ENCODE results near the gene NXPH1.

The NXPH1 gene

GRCh38 chr7:8618441-8619070, 185.1 kb downstream of the NXPH1 start:
- H4K20me1 ChIP-seq (ENCODE audit: insufficient read depth, low read length) = no peaks in the 10 kb centered on the region
- H3K79me2 ChIP-seq (ENCODE audit: insufficient read depth, low read length) = no peaks in the 10 kb centered on the region
- no peaks in the 10 kb centered on the region for H3K36me3 ChIP-seq (ENCODE audit: insufficient read depth, low read length)
- TF ChIP-seq CTCF (IDR thresholded peaks at IDR 0.05; ENCODE audit: low read length) = no peak
- no peak for TF ChIP-seq EZH2 (IDR thresholded peaks at IDR 0.05; ENCODE audit: borderline replicate concordance, low read length)
- no peaks in the 10 kb centered on the region for H3F3A ChIP-seq (ENCODE audit: insufficient read depth, low read length)
- no peak overlapping the region for H3K9ac ChIP-seq (ENCODE audit: low read length)
- H3K4me1 ChIP-seq (ENCODE audit: insufficient read depth, low read length, severe bottlenecking) = no peaks in the 10 kb centered on the region
- H3K27ac ChIP-seq (ENCODE audit: low read depth, low read length, poor library complexity, severe bottlenecking) = no peak overlapping the region
- H3K4me3 ChIP-seq (ENCODE audit: low read depth, low read length, poor library complexity, severe bottlenecking) = no peak overlapping the region
- H3K4me2 ChIP-seq (ENCODE audit: low read length) = no peak overlapping the region
- H3K27me3 ChIP-seq (ENCODE audit: insufficient read depth, low read length) = no peaks in the 10 kb centered on the region
- H2AFZ ChIP-seq (ENCODE audit: low read length) = no peak overlapping the region
- H3K9me3 ChIP-seq (ENCODE audit: low read length) = no peaks in the 10 kb centered on the region
- no peaks in the 10 kb centered on the region for H3K9me2 ChIP-seq (ENCODE audit: low read depth, low read length)

GRCh38 chr7:8620169-8620568, 186.8 kb downstream of the NXPH1 start:
- Histone ChIP-seq H3K4me3 (ENCODE audit: low read depth, low read length, poor library complexity, severe bottlenecking) (no peak overlapping the region), H3F3A (ENCODE audit: insufficient read depth, low read length) (no peaks in the 10 kb centered on the region), H4K20me1 (ENCODE audit: insufficient read depth, low read length) (no peaks in the 10 kb centered on the region), H3K4me2 (ENCODE audit: low read length) (no peak overlapping the region), H3K79me2 (ENCODE audit: insufficient read depth, low read length) (no peaks in the 10 kb centered on the region), H3K9me2 (ENCODE audit: low read depth, low read length) (no peaks in the 10 kb centered on the region), H3K9ac (ENCODE audit: low read length) (no peak overlapping the region), H3K9me3 (ENCODE audit: low read length) (no peaks in the 10 kb centered on the region), H3K4me1 (ENCODE audit: insufficient read depth, low read length, severe bottlenecking) (no peaks in the 10 kb centered on the region), H3K27ac (ENCODE audit: low read depth, low read length, poor library complexity, severe bottlenecking) (no peak overlapping the region), H3K36me3 (ENCODE audit: insufficient read depth, low read length) (no peaks in the 10 kb centered on the region), H3K27me3 (ENCODE audit: insufficient read depth, low read length) (no peaks in the 10 kb centered on the region), H2AFZ (ENCODE audit: low read length) (no peak overlapping the region)
- TF ChIP-seq CTCF (IDR thresholded peaks at IDR 0.05; ENCODE audit: low read length) = no peak
- TF ChIP-seq EZH2 (IDR thresholded peaks at IDR 0.05; ENCODE audit: borderline replicate concordance, low read length) = no peak

- no peaks in the 10 kb centered on the region for H3K36me3 ChIP-seq (ENCODE audit: insufficient read depth, low read length)
- H3K4me2 ChIP-seq (ENCODE audit: low read length) = no peak overlapping the region
- no peak overlapping the region for H2AFZ ChIP-seq (ENCODE audit: low read length)
- H3K4me1 ChIP-seq (ENCODE audit: insufficient read depth, low read length, severe bottlenecking) = no peaks in the 10 kb centered on the region
- no peaks in the 10 kb centered on the region for H3F3A ChIP-seq (ENCODE audit: insufficient read depth, low read length)
- H3K9me2 ChIP-seq (ENCODE audit: low read depth, low read length) = no peaks in the 10 kb centered on the region
- H3K27ac ChIP-seq (ENCODE audit: low read depth, low read length, poor library complexity, severe bottlenecking) = no peak overlapping the region
- no peak for TF ChIP-seq CTCF (IDR thresholded peaks at IDR 0.05; ENCODE audit: low read length)
- TF ChIP-seq EZH2 (IDR thresholded peaks at IDR 0.05; ENCODE audit: borderline replicate concordance, low read length) = no peak
- H3K9ac ChIP-seq (ENCODE audit: low read length) = no peak overlapping the region
- no peaks in the 10 kb centered on the region for H3K79me2 ChIP-seq (ENCODE audit: insufficient read depth, low read length)
- no peak overlapping the region for H3K4me3 ChIP-seq (ENCODE audit: low read depth, low read length, poor library complexity, severe bottlenecking)
- no peaks in the 10 kb centered on the region for H3K9me3 ChIP-seq (ENCODE audit: low read length)
- H3K27me3 ChIP-seq (ENCODE audit: insufficient read depth, low read length) = no peaks in the 10 kb centered on the region
- H4K20me1 ChIP-seq (ENCODE audit: insufficient read depth, low read length) = no peaks in the 10 kb centered on the region
These were observed 192.2 kb downstream of the NXPH1 start for GRCh38 chr7:8625612-8626011.

All from OCI-LY1 (cell line).